K562 (cell line): ENCODE measurements around the gene CCND3. TPM values are rescaled to one million over a fixed set of nuclear protein-coding genes. Genes with fewer than 3 reads are reported as not detected.

Source experiments
- ATAC-seq: fragments of 200-7000 bp; cut with Tn5 transposase; 3 replicates; pipeline ENCODE4 v1.9.1; 2020; ENCODE audit warnings: moderate library complexity
- BruUV-seq: library from RNA; stranded (reverse); fragments of 400-500 nt; replicated peaks from 2 replicates; lab custom pipeline; 2021; lab: Mats Ljungman, UMichigan
- CTCF ChIA-PET: fragments of 300-600 bp; formaldehyde crosslinking; extraction: SDS; loops from one replicate; lab custom pipeline; 2021; ENCODE audit warnings: low intra/inter-chr PET ratio; lab: Yijun Ruan, JAX
- POLR2A ChIA-PET: fragments of 300-600, 350-650 bp; sonication (Branson Sonifier 250); formaldehyde crosslinking; extraction: SDS; loops from one replicate; lab custom pipeline; 2021; ENCODE audit warnings: antibody characterized with exemption, inconsistent platforms; lab: Yijun Ruan, JAX
- DNase-seq, 4 experiments: peaks; one replicate each; pipeline versions ENCODE4 v3.0.0 to v3.0.0-alpha.2; 2011 to 2018; ENCODE audit warnings: low spot score in 3 of 4, mixed read lengths in 3 of 4; ENCODE audit errors: extremely low read depth in 1 of 4
- FAIRE-seq: peaks from 2 replicates; lab custom pipeline; 2011; peaks lifted over from hg19 to GRCh38; lab: Jason Lieb, UNC
- H2AFZ ChIP-seq: 2 replicates; pipeline ENCODE4 v1.6.0; 2011; ENCODE audit warnings: low read depth, low read length, control low read depth, inconsistent platforms
- H3K27ac ChIP-seq: fragments of 200-600 bp; 3 replicates; pipeline ENCODE4 v1.8.0; 2011; ENCODE audit warnings: low read depth, mild to moderate bottlenecking, control low read depth, inconsistent platforms, low read length, moderate library complexity, mixed read lengths; ENCODE audit errors: extremely low read depth
- H3K27me3 ChIP-seq, 2 experiments: fragments of 300-600 bp in 1 of 2; 2 replicates in 1 of 2; 3 replicates in 1 of 2; pipeline versions ENCODE4 v1.6.0 to v1.8.0; 2011; ENCODE audit warnings: inconsistent platforms in 2 of 2, low read length in 2 of 2, mild to moderate bottlenecking in 1 of 2, mixed read lengths in 1 of 2, moderate library complexity in 1 of 2; ENCODE audit not compliant: control insufficient read depth in 2 of 2, insufficient read depth in 2 of 2
- H3K36me3 ChIP-seq: fragments of 300-600 bp; 3 replicates; pipeline ENCODE4 v1.8.0; 2011; ENCODE audit warnings: mild to moderate bottlenecking, low read length, inconsistent platforms; ENCODE audit not compliant: control insufficient read depth, insufficient read depth
- H3K4me1 ChIP-seq, 2 experiments: fragments of 200-600 bp in 1 of 2; replicated peaks in 1 of 2; 2 replicates in 1 of 2; 3 replicates in 1 of 2; pipeline versions ENCODE4 v1.5.1 to v1.8.0; 2011; ENCODE audit warnings: inconsistent platforms in 2 of 2, low read length in 2 of 2, mild to moderate bottlenecking in 1 of 2, mixed read lengths in 1 of 2, moderate library complexity in 1 of 2; ENCODE audit not compliant: control insufficient read depth in 2 of 2, insufficient read depth in 2 of 2
- H3K4me2 ChIP-seq: 2 replicates; pipeline ENCODE4 v1.6.1; 2011; ENCODE audit warnings: low read length, control low read depth, inconsistent platforms, mixed read lengths; ENCODE audit not compliant: insufficient read depth
- H3K4me3 ChIP-seq: fragments of 200-600 bp; sonication (generic), shearing (Covaris generic); 2 replicates; pipeline ENCODE4 v1.5.1; 2016; ENCODE audit warnings: control low read depth, inconsistent platforms
- H3K79me2 ChIP-seq: fragments of 200-600 bp; 3 replicates; pipeline ENCODE4 v1.8.0; 2011; ENCODE audit warnings: low read length, inconsistent platforms; ENCODE audit not compliant: control insufficient read depth, insufficient read depth
- H3K9ac ChIP-seq, 2 experiments: 2 replicates each; pipeline versions ENCODE4 v1.6.0 to v1.6.1; 2011; ENCODE audit warnings: low read depth in 2 of 2, low read length in 2 of 2, control low read depth in 1 of 2, inconsistent platforms in 1 of 2, mild to moderate bottlenecking in 1 of 2, mixed read lengths in 1 of 2; ENCODE audit not compliant: insufficient read depth in 1 of 2
- H3K9me1 ChIP-seq: one replicate; pipeline ENCODE4 v1.6.0; 2011; ENCODE audit warnings: inconsistent platforms, mild to moderate bottlenecking, low read length, moderate library complexity; ENCODE audit not compliant: control insufficient read depth, insufficient read depth
- H3K9me3 ChIP-seq: replicated peaks from 2 replicates; pipeline ENCODE4 v1.5.1; 2011; ENCODE audit warnings: low read depth, low read length, inconsistent platforms; ENCODE audit not compliant: control insufficient read depth, insufficient read depth
- H4K20me1 ChIP-seq: replicated peaks from 2 replicates; pipeline ENCODE4 v1.6.1; 2011; ENCODE audit warnings: low read length, inconsistent platforms, mixed read lengths; ENCODE audit not compliant: control insufficient read depth, insufficient read depth
- ARID4B ChIP-seq: sonication (generic); formaldehyde crosslinking; IDR thresholded peaks from 2 replicates; pipeline ENCODE4 v1.8.0; 2022; ENCODE audit warnings: mild to moderate bottlenecking, missing genetic modification reagents
- ATF4 ChIP-seq: fragments of 450-650 bp; formaldehyde crosslinking; IDR thresholded peaks from 2 replicates; pipeline ENCODE4 v1.4.0; 2022; ENCODE audit warnings: mild to moderate bottlenecking, moderate library complexity
- CCNT2 ChIP-seq: IDR thresholded peaks from 2 replicates; pipeline ENCODE4 v1.6.1; 2011; ENCODE audit warnings: borderline replicate concordance, low read depth, mild to moderate bottlenecking, moderate library complexity, mixed read lengths, low read length; ENCODE audit not compliant: insufficient read length; ENCODE audit errors: extremely low read depth
- HMGN3 ChIP-seq: IDR thresholded peaks from 2 replicates; pipeline ENCODE4 v1.6.1; 2011; ENCODE audit warnings: borderline replicate concordance, low read depth, mild to moderate bottlenecking, mixed read lengths, low read length; ENCODE audit not compliant: insufficient read length; ENCODE audit errors: extremely low read depth
- JUND ChIP-seq, 2 experiments: IDR thresholded peaks; 2 replicates in 1 of 2; 3 replicates in 1 of 2; pipeline ENCODE4 v1.6.1; 2011; ENCODE audit warnings: borderline replicate concordance in 2 of 2, low read depth in 2 of 2, low read length in 2 of 2, improper control_type of control experiment in 1 of 2, missing biosample characterization in 1 of 2, missing genetic modification characterization in 1 of 2, missing genetic modification reagents in 1 of 2
- KLF16 ChIP-seq: IDR thresholded peaks from 2 replicates; pipeline ENCODE4 v1.6.1; 2016; ENCODE audit warnings: antibody characterized with exemption
- L3MBTL2 ChIP-seq: fragments of 450-650 bp; IDR thresholded peaks from 2 replicates; pipeline ENCODE4 v1.6.1; 2016; ENCODE audit warnings: mild to moderate bottlenecking, moderate library complexity
- MECOM ChIP-seq: fragments of 250-450 bp; sonication (Bioruptor Pico); IDR thresholded peaks from 2 replicates; pipeline ENCODE4 v1.8.0; 2022; ENCODE audit warnings: inconsistent platforms
- MTA3 ChIP-seq: fragments of 450-650 bp; formaldehyde crosslinking; IDR thresholded peaks from 2 replicates; pipeline ENCODE4 v1.6.1; 2017; ENCODE audit warnings: mild to moderate bottlenecking, borderline replicate concordance
- NFATC3 ChIP-seq: fragments of 450-650 bp; IDR thresholded peaks from 2 replicates; pipeline ENCODE4 v1.6.1; 2017; ENCODE audit warnings: mild to moderate bottlenecking
- NFE2L1 ChIP-seq: fragments of 450-650 bp; IDR thresholded peaks from 2 replicates; pipeline ENCODE4 v1.6.1; 2016; ENCODE audit warnings: missing genetic modification characterization, low read depth, mild to moderate bottlenecking, missing compliant biosample characterization, moderate library complexity, borderline replicate concordance
- POLR3G ChIP-seq: IDR thresholded peaks from 2 replicates; pipeline ENCODE4 v1.6.1; 2011; ENCODE audit not compliant: insufficient read length, insufficient replicate concordance; ENCODE audit errors: extremely low read depth
- RBM17 ChIP-seq: fragments of 200-400 bp; formaldehyde crosslinking; IDR thresholded peaks from 2 replicates; pipeline ENCODE4 v1.6.1; 2017; ENCODE audit warnings: low read depth, mild to moderate bottlenecking, low read length, borderline replicate concordance
- ZFP36 ChIP-seq: fragments of 150-350 bp; IDR thresholded peaks from 2 replicates; pipeline ENCODE4 v1.6.1; 2018; ENCODE audit warnings: low read length, low read depth; ENCODE audit not compliant: partially characterized antibody
- ZFX ChIP-seq: sonication (generic); formaldehyde crosslinking; IDR thresholded peaks from 2 replicates; pipeline ENCODE4 v1.8.0; 2022; ENCODE audit warnings: mild to moderate bottlenecking, missing genetic modification reagents, moderate library complexity
- ZNF384 ChIP-seq: IDR thresholded peaks from 2 replicates; pipeline ENCODE4 v1.6.1; 2012; ENCODE audit warnings: low read depth, low read length, improper control_type of control experiment
- ZNF75A ChIP-seq: fragments of 450-650 bp; formaldehyde crosslinking; IDR thresholded peaks from 2 replicates; pipeline ENCODE4 v1.4.0; 2020; ENCODE audit warnings: mild to moderate bottlenecking
- ZNF780A ChIP-seq: fragments of 250-450 bp; sonication (Bioruptor Pico); IDR thresholded peaks from 2 replicates; pipeline ENCODE4 v1.5.0; 2021; ENCODE audit warnings: mild to moderate bottlenecking
- WGBS: fragments of 100-300 bp; shearing (Covaris generic); methylation state at CpG from one replicate; pipeline ENCODE4 v1.1.6; 2016; ENCODE audit warnings: low coverage, mixed read lengths; ENCODE audit not compliant: insufficient coverage; ENCODE audit errors: missing lambda C conversion rate; 5-methylcytosine and 5-hydroxymethylcytosine counted together
- in situ Hi-C: fragments of 300-500 bp; cut with MboI; formaldehyde crosslinking; loops from 4 replicates; pipeline ENCODE4 v1.15.0; 2018; ENCODE audit warnings: inconsistent platforms, mixed read lengths
- intact Hi-C: fragments of 100-400 bp; cut with micrococcal nuclease; formaldehyde crosslinking; loops from 2 replicates; pipeline ENCODE4 v1.14.2; 2022
- polyA plus RNA-seq, 8 experiments: library from polyadenylated mRNA; depleted of rRNA in 4 of 8; stranded (reverse) in 5 of 8; unstranded in 3 of 8; fragments of >200 nt; fragmentation: Nextera tagmentation in 2 of 8; fragmentation: Illumina TruSeq in 1 of 8; extraction: Ambion mirVana in 2 of 8; extraction: Trizol in 1 of 8; gene quantifications; 2 replicates each; pipeline versions ENCODE4 v1.2.1 to v1.2.3, GENCODE V29; 2011 to 2014; ENCODE audit warnings: inconsistent platforms in 1 of 8, missing spikeins in 1 of 8
- total RNA-seq, 7 experiments: library from RNA; depleted of rRNA in 6 of 7; stranded (reverse); fragments of >200 nt in 6 of 7; fragmentation: Illumina TruSeq in 2 of 7; extraction: Trizol in 2 of 7; gene quantifications; 2 replicates each; pipeline versions ENCODE4 v1.2.1 to v1.2.3, GENCODE V29; 2011 to 2021; ENCODE audit warnings: low replicate concordance in 1 of 7

CCND3 gene
- total and polyA plus RNA-seq, 9 of the 15 experiments (the other 6 are each of a cell fraction or from before 2014, with no cell fraction given), result 21.5 to 204 (median 97.4) TPM

- no peaks in the 10 kb centered on the region for H4K20me1 ChIP-seq
- H3K27me3 ChIP-seq, result no peaks in the 10 kb centered on the region
- peak overlapping the region; percentile 51 for H3K4me2 ChIP-seq
- H3K4me3 ChIP-seq, result no peak overlapping the region
- peak overlapping the region; percentile 44; the same call in 1 of the 2 replicates for H2AFZ ChIP-seq
- ChIA-PET POLR2A (interaction anchor here (0.7 to 1.0 kb wide), 3 partner anchors 15 to 1566 kb away, joined by 4 read pairs; partner anchors contain the start of gene CCND3), CTCF (no interaction called here)
- WGBS, result 7% methylated on average over 4 of the region's 4 CpGs
- in situ Hi-C loops (no loop called here), intact Hi-C loops (no loop called here)
- no peaks in the 10 kb centered on the region for H3K9me3 ChIP-seq
- ATAC-seq, result peak; percentile 33
- H3K79me2 ChIP-seq, result no peaks in the 10 kb centered on the region; the same call in 2 of the 3 replicates
- H3K36me3 ChIP-seq, result no peaks in the 10 kb centered on the region
- no peaks in the 10 kb centered on the region for H3K9me1 ChIP-seq
- H3K27ac ChIP-seq, result peak overlapping the region; percentile 62; the same call in 2 of the 3 replicates
- peaks cover 56 to 63% of the 10 kb centered on the region in 2 experiments for H3K4me1 ChIP-seq
- no TSS peak for BruUV-seq
- peak in 2 of 4 experiments; percentile 73 to 85 for DNase-seq
- peak; percentile 74 for FAIRE-seq
- H3K9ac ChIP-seq, result peak overlapping the region; percentile 47 to 79; a peak in 3 of 4 replicates
- TF ChIP-seq NFE2L1, result no peak
- TF ChIP-seq CCNT2, result no peak
- TF ChIP-seq KLF16, result peak; percentile 78
- TF ChIP-seq ZFP36, result no peak
- no peak for TF ChIP-seq L3MBTL2
- no peak for TF ChIP-seq ZNF75A (CRISPR knock-in tag)
- 0 out of 2 replicates have a peak, but pooled peaks have one; percentile 51 for TF ChIP-seq MTA3
- TF ChIP-seq HMGN3, result no peak
- no peak; the same call in 1 of the 2 replicates for TF ChIP-seq NFATC3
- TF ChIP-seq JUND (IDR thresholded peaks at IDR 0.05; ENCODE audit: borderline replicate concordance, low read depth, low read length), result 0 out of 2 replicates have a peak, but pooled peaks have one; percentile 20
- no peak; the same call in 2 of the 3 replicates for TF ChIP-seq JUND (tag; IDR thresholded peaks at IDR 0.05; ENCODE audit: borderline replicate concordance, low read depth, low read length)
- TF ChIP-seq MECOM (CRISPR knock-in tag), result peak; percentile 67
- TF ChIP-seq ZNF384, result no peak
- peak; percentile 54 for TF ChIP-seq ZFX
- no peak for TF ChIP-seq POLR3G
- TF ChIP-seq ARID4B (CRISPR knock-in tag), result no peak
- no peak for TF ChIP-seq RBM17
- no peak for TF ChIP-seq ATF4 (CRISPR knock-in tag)
- no peak for TF ChIP-seq ZNF780A (CRISPR knock-in tag)
Measured at GRCh38 chr6:41957117-41957516, 15.5 kb upstream of the CCND3 start.
